ENCODE results near the gene TBC1D5.
A peak's percentile ranks its signal among the peaks of the same experiment; 100 is the strongest.
"Not testable (repeated sequence)": the region's sequence is repeated elsewhere in the genome, so short reads cannot be mapped to it uniquely, and the experiment has no call there.

TBC1D5 gene

DNA sequence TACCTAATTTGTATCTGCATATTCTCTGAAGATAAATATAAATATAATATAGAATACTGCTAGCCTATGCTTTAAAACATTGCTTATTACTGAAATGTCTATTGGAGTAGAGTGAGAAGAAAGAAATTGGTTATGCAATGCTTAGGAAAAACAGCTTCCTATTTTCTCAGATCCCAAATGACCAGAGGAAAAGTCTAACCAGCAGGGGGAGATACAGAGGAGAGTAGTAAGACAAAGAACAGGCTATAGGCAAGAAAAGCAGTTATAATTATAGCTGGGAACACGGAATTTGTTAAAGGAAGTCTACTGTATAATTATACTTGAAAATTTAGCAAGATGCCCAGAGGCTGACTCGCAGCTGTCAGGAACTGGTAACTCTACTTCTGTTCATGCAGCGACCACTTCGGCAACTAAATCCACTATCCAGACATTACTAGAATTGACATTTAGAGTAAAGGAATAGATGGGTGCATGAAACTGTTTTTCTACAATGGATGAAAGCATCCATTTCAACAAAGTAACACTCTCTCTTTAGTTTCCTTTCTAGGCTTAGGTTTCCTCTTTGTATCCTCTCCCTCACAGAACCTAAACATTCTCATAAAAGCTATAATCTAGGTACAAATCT lies 97.2 kb downstream of the TBC1D5 start:
- peak; percentile 67 for DNase-seq

DNA sequence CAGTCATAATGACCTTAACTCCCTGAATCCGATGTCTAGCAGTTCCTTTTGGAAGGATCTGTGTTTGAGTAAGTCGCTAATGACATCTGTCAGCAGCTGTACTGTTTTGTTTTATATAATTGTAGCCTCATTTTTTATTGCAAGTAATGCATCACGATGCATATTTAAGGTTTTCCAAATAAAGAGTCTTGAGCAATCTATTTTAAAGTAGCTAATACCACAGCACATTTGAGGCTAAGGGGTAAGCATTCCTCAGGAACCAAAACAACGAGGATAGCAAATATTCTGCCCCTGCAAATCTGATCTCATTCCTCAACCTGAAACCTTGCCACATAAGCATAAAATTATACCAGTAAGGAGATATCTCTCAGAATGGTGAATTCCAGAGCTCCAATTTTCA lies 98.7 kb downstream of the TBC1D5 start:
- peak; percentile 75 for DNase-seq

DNA sequence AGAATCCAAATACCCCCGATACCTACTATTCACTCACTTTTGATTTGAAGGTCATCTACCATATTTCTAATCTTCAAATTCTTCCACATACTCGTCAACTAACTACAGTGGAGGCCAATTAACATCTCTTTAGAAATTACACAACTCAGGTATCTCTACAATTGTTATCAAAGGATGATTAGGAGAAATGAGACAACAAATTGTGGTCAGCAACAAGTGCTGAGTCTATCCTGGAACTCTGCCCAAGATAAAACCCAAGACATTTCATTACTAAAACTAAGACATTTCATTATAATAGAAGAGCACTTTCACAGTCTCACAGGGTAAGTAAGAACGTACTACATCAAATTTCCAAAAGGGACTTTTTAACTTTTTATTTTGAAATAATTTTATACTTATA lies 100.0 kb downstream of the TBC1D5 start:
- DNase-seq, result no peak

DNA sequence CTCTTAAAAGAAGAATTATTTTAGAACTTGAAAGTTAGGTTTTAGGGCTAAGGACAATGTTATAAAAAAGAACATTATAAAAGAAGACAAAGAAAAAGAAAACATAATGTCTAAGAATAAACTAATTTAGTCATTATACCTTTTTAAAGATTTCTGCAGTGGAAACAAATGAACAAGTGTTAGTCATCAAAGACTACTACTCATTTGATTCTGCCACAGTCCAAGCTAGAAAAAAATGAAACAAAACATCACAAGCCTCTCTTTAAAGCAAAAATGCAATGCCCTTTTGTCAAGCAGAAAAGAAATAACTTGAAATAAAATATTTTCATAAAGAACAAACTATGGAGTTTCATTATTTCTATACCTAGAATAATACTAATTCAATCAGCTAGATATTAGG lies 102.0 kb downstream of the TBC1D5 start:
- peak; percentile 19 for DNase-seq

DNA sequence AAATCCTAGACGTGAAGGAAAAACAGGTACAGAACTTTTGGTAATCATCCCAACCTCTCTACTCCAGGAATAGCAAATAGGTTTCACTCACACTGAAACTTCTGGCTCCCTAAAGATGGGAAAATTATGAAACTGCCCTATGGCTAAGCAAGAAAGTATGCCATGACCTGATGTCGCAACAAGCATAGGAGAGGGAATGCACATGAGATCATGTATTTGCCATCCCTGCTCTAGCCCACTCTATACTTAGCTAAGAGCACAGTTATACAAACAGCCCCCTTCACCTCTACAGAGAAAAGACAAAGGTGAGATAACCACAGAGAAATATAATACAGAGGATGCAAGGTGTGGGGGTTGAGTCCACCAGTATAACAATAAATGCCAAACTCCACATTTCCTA lies 102.7 kb downstream of the TBC1D5 start:
- peak; percentile 92 for DNase-seq

DNA sequence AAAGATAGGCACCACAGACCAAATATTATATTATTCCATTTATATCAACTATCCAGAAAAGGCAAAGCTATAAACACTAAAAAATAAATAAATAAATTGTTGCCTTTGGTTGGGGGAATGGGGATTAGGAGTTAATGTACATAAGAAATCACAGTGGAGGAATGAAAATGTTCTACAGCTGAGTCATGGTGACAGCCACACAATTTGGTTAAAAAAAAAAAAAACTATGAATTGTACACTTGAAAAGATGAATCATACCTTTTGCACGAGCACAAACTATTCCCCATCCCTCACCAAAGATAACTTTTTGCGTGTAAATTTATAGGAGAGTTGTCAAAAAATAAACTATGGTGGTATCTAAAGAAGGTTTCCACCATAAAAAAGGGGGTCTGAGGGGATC lies 103.2 kb downstream of the TBC1D5 start:
- peak; percentile 86 for DNase-seq

DNA sequence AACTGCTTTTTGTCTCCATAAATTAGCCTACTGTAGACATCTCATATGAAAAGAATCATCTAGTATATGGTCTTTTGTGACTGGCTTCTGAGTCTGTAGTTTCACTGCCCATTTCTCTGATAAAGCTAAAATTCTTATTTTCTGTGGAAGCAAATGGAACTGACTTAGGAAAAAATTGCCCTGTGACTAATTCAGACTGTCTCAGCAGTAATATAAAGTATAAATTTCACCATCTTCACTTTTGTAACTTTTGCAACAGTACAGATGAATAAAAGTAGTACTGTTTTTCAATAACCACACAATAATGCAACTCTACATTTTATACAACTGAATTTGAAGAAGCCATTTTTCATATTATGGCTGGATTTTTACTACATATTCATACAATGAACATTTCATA lies 104.1 kb downstream of the TBC1D5 start:
- DNase-seq, result peak; percentile 12

DNA sequence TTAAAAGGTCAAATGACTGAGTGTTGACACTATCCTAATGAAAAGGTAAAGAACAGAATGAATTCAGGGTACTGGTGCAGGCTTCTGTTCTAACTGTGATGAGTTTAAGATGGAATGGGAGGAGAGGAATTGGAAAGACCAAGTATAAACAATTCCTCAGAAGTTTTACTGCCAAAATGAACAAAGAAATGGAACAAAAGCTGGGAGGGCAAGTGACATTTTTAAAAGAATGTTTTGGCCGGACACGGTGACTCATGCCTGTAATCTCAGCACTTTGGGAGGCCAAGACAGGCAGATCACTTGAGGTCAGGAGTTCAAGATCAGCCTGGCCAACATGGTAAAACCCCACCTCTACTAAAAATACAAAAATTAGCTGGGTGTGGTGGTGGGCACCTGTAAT lies 106.8 kb downstream of the TBC1D5 start:
- DNase-seq, result peak; percentile 75

DNA sequence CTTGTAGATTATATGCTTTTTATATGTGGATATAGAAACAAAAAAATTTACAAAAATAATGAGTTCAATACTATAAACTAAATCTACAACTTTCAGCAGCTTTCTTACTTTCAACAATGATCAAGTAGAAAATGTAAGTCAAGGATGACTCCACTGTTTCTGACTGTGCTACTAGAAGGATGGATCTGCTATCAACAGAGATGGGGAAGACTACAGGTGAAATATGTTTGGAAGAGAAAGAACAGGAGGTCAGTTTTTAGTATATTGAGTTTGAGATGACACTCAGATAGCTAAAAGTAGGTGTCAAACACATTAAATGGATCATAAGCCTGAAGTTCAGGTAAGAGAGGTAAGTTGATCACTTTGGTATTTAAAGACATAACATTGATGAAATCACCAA lies 107.5 kb downstream of the TBC1D5 start:
- no peak for DNase-seq

DNA sequence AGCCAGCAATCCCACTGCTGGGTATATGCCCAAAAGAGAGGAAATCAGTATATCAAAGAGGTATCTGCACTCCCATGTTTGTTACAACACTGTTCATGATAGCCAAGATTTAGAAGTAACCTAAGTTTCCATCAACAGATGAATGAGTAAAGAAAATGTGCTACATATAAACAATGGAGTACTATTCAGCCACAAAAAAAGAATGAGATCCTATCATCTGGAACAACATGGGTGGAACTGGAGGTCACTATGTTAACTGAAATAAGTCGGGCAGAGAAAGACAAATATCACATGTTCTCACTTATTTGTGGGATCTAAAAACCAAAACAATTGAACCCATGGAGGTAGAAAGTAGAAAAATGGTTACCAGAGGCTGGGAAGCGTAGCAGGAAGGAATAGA lies 108.2 kb downstream of the TBC1D5 start:
- no peak for DNase-seq

DNA sequence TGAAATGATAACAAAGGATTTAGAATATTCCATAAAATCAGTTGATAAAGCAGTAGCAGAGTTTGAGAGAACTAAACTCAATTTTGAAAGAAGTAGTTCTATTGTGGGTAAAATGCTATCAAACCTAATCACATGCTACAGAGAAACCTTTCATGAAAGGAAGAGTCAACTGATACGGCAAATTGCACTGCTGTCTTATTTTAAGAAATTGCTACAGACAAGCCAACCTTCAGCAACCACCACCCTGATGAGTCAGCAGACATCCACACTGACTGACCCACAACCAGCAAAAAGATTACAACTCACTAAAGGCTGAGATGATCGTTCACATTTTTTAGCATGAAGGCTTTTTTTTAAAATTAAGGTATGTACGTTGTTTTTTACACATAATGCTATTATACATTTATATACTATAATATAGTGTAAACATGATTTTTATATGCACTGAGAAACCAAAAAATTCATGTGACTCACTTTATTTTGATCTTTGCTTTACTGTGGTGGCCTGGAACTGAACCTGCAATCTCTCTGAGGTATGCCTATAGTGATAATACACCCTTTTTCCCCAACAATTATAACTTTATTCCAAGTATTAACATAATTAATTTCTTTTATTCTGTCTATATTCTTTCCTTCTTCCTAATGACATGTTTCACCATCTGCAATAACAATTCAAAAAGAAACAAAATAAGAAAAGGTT lies 109.9 kb downstream of the TBC1D5 start:
- peak; percentile 63 for DNase-seq

DNA sequence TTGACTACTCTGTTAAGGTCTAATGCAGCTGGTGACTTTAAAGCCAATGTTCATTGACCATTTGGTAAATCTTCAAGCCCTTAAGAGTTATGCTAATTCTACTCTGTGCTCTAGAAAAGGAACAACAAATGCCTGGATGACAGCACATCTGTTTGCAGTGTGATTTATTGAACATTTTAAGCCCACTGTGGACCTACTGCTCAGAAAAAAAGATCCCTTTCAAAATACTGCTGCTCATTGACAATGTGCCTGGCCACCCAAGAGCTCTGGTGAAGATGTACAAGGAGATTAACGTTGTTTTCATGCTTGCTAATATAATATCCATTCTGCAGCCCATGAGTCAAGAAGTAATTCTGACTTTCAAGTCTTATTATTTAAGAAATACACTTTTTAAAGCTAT lies 110.8 kb downstream of the TBC1D5 start:
- peak; percentile 20 for DNase-seq

DNA sequence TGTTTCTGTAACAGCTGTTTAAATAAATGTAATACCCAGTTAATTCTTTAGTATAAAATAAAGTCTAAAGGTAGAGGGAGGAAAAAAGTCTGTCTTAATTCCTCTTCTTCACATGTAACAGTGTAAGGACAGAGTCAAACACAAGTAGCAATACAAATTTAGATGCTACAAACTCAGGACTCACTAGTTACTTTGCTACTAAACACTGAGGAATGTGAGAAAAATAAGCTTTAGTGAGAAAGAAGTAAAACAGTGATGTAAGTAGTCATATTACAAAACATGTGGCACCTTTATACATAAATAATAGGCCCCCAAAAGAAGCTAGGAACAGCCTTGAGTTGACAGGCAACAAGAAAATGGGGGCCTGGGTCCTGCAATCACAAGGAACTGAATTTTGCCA lies 113.0 kb downstream of the TBC1D5 start:
- no peak for DNase-seq

DNA sequence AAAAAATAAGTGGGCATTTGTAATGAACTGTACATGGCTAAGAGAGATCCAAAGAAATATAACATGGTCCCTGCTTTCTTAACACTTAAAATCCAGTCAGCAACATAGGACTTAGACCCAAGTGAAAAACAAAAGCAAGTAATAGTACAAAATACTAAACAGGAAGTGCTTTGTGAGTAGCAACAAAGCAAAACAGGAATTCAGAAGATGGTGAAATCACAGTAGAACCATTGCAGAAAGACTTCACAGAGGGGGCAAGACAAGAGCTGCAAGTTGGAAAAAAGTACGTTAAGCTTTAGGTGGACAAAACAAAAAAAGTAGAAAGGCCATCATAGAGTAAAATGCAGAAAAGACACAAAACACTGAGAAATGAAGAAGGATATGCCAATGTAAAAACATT lies 116.0 kb downstream of the TBC1D5 start:
- no peak for DNase-seq

DNA sequence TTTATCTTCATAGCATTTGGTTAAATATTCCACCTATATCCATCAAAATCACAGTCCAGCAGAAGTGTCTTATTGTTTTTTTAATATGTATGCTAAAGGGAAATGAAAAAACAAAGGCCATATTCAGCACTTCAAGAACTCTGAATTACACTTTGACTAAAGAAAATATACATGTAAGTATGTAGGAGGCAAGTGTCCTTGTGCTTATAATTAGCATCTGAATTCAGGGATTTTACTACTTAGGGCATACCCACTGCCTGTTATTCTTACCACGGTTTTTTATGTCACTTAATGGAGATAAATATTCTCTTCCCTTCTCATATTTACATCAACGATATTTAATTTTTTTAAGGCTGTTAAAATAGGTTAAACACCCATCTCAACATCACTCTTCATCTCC lies 117.3 kb downstream of the TBC1D5 start:
- no peak for DNase-seq

DNA sequence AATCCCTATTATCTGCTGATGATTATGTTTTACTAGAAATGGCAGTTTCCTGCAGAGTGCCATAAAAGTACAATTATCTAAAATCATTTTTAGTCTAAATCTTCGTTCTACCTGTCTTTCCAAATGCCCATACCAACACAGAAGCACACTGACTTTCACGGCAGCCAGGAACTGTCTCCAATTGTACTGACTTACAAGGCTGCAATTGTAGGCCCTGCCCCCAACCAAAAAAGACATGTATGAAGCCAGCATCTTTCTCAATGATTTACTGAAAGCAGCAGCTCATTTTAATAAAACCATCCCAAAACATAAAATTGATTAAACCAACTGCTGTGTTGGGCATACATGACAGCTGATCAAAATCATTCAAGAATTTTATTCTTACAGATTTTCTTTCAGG lies 119.0 kb downstream of the TBC1D5 start:
- DNase-seq, result no peak

DNA sequence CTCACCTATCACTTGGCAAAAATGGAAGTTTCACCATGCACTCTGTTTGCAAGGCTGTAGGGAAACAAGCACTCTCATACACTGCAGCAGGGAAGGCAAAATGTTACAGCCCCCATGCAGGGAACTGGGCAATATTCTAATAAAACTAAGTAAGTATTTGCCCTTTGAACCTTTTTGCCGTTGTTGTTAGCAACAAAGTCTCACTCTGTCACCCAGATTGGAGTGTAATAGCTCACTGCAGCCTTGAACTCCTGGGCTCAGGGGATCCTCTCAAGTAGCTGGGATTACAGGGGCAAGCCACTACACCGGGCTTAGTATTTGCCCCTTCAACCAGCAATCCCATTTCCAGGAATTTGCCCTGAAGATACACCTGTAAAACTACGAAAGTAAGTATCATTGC lies 122.5 kb downstream of the TBC1D5 start:
- no peak for DNase-seq

DNA sequence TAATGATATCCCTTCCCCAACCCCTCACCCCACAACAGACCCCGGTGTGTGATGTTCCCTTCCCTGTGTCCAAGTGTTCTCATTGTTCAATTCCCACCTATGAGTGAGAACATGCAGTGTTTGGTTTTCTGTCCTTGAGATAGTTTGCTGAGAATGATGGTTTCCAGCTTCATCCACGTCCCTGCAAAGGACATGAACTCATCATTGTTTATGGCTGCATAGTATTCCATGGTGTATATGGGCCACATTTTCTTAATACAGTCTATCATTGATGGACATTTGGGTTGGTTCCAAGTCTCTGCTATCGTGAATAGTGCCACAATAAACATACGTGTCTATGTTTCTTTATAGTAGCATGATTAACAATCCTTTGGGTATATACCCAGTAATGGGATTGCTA lies 129.4 kb downstream of the TBC1D5 start:
- DNase-seq, result not testable (repeated sequence)

DNA sequence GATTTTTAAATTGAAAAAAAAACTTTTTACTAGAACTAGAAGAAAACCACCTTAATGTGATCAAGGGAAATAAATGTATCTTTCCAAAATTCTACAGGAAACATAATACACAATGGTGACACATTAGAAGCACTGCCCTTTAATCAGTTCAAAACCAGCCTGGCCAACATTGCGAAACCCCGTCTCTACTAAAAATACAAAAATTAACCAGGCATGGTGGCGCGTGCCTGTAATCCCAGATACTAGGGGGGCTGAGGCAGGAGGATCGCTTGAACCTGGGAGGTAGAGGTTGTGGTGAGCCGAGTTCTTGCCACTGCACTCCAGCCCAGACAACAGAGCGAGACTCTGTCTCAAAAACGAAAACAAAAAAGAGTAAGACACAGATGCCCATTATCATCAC lies 134.5 kb downstream of the TBC1D5 start:
- DNase-seq, result no peak

DNA sequence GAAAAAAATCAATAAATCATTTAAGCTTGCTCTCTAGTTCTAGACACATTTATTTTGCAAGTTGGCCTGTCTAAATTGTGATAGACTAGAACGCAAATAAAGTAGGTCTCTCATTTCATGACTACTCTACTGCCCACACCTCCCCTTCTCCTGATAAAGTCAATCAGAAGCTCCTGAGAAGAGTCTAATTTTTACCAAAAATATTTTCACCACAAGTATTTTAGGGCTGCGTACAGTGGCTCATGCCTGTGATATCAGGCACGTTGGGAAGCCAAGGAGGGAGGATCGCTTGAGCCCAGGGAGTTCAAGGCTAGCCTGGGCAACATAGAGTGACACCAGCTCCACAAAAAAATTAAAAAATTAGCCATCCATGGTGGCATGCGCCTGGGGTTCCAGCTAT lies 136.5 kb downstream of the TBC1D5 start:
- no peak for DNase-seq

DNA sequence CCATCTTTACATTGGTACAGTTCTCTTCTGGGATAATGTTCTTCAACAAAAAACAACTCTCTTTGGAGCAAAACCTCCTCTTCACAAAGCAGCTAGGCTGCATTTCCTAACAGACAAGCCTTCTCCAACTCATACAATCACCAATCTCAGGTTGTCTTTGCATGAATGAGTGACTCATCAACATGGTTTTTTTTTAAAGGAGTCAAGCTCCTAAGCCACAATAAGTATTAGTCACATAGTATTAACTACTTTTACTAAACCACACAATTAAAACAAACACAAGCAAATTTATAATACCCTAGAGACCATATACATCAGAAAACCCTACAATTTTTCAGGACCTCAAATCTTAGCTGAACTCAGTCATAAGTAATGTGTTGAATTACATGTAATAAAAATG lies 137.4 kb downstream of the TBC1D5 start:
- DNase-seq, result peak; percentile 67

DNA sequence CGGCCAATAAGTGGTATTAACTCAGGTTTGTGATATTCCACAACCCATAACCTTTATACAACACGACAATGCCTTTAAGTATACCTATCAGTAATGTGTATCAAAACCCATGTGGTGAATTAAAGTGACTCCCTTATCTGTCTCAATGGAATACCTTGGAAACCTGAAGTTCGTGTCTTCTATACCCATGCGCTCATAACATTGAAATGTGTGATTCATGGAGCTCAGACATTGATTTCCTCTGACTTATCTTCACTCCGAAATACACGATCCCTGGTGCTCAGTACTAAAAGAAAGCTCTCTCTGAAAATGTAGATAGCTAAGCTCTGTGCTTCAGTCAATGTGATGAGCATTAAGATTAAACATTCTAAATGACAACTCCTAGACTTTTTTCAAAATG lies 140.3 kb downstream of the TBC1D5 start:
- DNase-seq, result no peak

DNA sequence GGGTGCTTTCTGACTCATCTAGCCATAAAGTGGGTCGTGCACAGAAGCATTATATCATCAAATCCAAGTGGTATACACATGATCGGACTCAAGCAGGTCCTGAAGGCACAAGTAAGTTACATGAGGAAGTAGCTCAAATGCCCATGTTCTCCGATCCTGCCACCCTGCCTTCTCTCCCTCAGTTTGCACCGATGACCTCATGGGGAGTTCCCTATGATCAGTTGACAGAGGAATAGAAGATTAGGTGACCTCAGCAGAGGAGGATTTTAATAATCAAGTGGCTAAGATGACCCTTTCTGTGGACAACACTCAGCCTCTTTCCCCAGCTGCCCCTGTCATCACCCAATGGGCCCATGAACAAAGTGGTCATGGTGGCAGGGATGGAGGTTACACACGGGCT lies 149.5 kb downstream of the TBC1D5 start:
- no peak for DNase-seq

DNA sequence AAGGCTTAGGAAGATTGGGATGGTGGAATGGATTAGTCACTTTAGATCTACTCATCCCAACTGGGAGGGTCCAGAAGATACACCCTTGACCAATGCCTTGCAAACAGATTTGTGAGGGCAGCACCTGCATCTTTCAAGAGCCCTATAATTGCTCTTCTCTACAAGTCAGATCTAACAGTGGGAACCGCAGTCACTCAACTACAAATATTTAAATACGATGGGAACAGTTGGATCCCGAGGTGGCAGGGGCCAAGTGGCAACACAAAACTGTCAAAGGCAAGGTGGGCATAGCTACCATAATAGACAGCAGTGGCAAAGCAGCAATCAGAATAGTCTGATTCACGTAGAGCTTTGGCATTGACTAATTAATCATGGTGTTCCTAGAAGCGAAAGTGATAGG lies 152.0 kb downstream of the TBC1D5 start:
- DNase-seq, result no peak

DNA sequence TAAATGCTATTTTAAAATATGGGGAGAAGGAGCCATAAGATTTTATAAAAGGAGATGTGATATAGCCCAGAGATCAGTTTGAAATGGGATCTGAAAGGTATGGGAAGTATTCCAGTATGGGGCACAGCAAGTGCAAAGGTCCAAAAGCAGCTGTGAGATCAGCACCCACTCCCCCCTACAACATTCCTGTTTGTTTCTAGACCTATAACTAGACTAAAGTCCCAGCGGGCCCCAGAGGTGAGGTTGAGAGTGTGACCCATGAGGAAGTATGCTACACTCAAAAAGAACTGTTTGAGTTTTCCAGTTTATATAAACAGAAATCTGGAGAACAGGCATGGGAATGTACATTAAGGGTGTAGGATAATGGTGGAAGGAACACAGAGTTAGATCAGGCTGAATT lies 152.5 kb downstream of the TBC1D5 start:
- no peak for DNase-seq
